Natural killer cell (primary cell): Measurements from ENCODE around the gene CWF19L2. TPM values are rescaled to one million over a fixed set of nuclear protein-coding genes. Genes with fewer than 3 reads are reported as not detected.

Source experiments
- ATAC-seq, 3 donors: fragments of 150-1000 bp in 2 of 3; fragments of 200-7000 bp in 1 of 3; cut with Tn5 transposase; 1 replicate in 1 of 3; 2 replicates in 2 of 3; pipeline ENCODE4 v1.10.0; 2021; ENCODE audit warnings: mild to moderate bottlenecking in 2 of 3, moderate library complexity in 2 of 3
- DNase-seq, 2 donors: peaks; one replicate each; pipeline versions ENCODE4 v3.0.0 to v3.0.0-alpha.2; 2013 to 2021; ENCODE audit warnings: mixed read lengths in 1 of 2
- H3K27ac ChIP-seq: one replicate; pipeline ENCODE4 v1.5.1; 2013; ENCODE audit warnings: mild to moderate bottlenecking, low read length
- H3K27me3 ChIP-seq: one replicate; pipeline ENCODE4 v1.6.1; 2013; ENCODE audit warnings: low read length; ENCODE audit not compliant: control insufficient read depth, insufficient read depth
- H3K36me3 ChIP-seq: one replicate; pipeline ENCODE4 v1.6.1; 2013; ENCODE audit warnings: low read length; ENCODE audit not compliant: control insufficient read depth, insufficient read depth
- H3K4me1 ChIP-seq: one replicate; pipeline ENCODE4 v1.6.1; 2013; ENCODE audit warnings: low read length; ENCODE audit not compliant: control insufficient read depth, insufficient read depth
- H3K4me3 ChIP-seq: one replicate; pipeline ENCODE4 v1.5.1; 2013; ENCODE audit warnings: low read length
- H3K9me3 ChIP-seq: one replicate; pipeline ENCODE4 v1.6.1; 2013; ENCODE audit warnings: low read length; ENCODE audit not compliant: control insufficient read depth, insufficient read depth
- H3K27ac Mint-ChIP-seq, 2 donors: one replicate each; pipeline ENCODE4 v1.8.0; 2022; ENCODE audit warnings: mild to moderate bottlenecking in 2 of 2, mixed read lengths in 2 of 2, moderate library complexity in 1 of 2
- H3K27me3 Mint-ChIP-seq, 2 donors: one replicate each; pipeline ENCODE4 v1.8.0; 2022; ENCODE audit warnings: low read depth in 2 of 2, mixed read lengths in 2 of 2
- H3K36me3 Mint-ChIP-seq: one replicate; pipeline ENCODE4 v1.8.0; 2022; ENCODE audit warnings: mixed read lengths
- H3K4me1 Mint-ChIP-seq, 2 donors: one replicate each; pipeline ENCODE4 v1.8.0; 2022; ENCODE audit warnings: mixed read lengths in 2 of 2
- H3K4me3 Mint-ChIP-seq: one replicate; pipeline ENCODE4 v1.8.0; 2022; ENCODE audit warnings: mild to moderate bottlenecking, moderate library complexity, mixed read lengths
- H3K9me3 Mint-ChIP-seq, 2 donors: one replicate each; pipeline ENCODE4 v1.8.0; 2022; ENCODE audit warnings: mixed read lengths in 2 of 2
- WGBS: methylation state at CpG from one replicate; pipeline ENCODE4 v1.1.7; 2013; ENCODE audit warnings: missing lambda C conversion rate; ENCODE audit not compliant: insufficient coverage; 5-methylcytosine and 5-hydroxymethylcytosine counted together
- intact Hi-C: fragments of 100-400 bp; cut with micrococcal nuclease; formaldehyde crosslinking; loops from one replicate; pipeline ENCODE4 v1.14.2; 2022
- total RNA-seq, 4 donors: library from RNA; stranded (reverse); fragments of 120-200 nt in 1 of 4; gene quantifications; one replicate each; pipeline versions ENCODE4 v1.2.3 to v1.2.4, GENCODE V29; 2013 to 2022
- TF ChIP-seq, protein P1 (sequence below): fragments of 200-600 bp; IDR thresholded peaks from one replicate; pipeline ENCODE4 v1.8.0; 2022; ENCODE audit warnings: antibody characterized with exemption

The CWF19L2 gene
- total RNA-seq = 10 to 100 TPM; 25.8 to 34.8 (median 28.0) TPM
- 66.1 TPM for total RNA-seq (2013)

- DNase-seq (peak; percentile 76 to 96), ATAC-seq (peak; percentile 96 to 99 (median 97))
- H3K27me3 ChIP-seq = no peaks in the 10 kb centered on the region
- peaks cover 19% of the 10 kb centered on the region for H3K36me3 ChIP-seq
- TF ChIP-seq, protein P1, sequence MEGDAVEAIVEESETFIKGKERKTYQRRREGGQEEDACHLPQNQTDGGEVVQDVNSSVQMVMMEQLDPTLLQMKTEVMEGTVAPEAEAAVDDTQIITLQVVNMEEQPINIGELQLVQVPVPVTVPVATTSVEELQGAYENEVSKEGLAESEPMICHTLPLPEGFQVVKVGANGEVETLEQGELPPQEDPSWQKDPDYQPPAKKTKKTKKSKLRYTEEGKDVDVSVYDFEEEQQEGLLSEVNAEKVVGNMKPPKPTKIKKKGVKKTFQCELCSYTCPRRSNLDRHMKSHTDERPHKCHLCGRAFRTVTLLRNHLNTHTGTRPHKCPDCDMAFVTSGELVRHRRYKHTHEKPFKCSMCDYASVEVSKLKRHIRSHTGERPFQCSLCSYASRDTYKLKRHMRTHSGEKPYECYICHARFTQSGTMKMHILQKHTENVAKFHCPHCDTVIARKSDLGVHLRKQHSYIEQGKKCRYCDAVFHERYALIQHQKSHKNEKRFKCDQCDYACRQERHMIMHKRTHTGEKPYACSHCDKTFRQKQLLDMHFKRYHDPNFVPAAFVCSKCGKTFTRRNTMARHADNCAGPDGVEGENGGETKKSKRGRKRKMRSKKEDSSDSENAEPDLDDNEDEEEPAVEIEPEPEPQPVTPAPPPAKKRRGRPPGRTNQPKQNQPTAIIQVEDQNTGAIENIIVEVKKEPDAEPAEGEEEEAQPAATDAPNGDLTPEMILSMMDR = no peak
- Mint-ChIP-seq H3K36me3 (peaks cover 6% of the 10 kb centered on the region), H3K27ac (peak within 1 kb of the TSS; percentile 91 to 95), H3K4me3 (peak within 1 kb of the TSS; percentile 99), H3K4me1 (peaks cover 24 to 28% of the 10 kb centered on the region in 2 donors), H3K9me3 (no peaks in the 10 kb centered on the region), H3K27me3 (peaks cover 17 to 20% of the 10 kb centered on the region in 2 donors)
- H3K4me1 ChIP-seq = peaks cover 4% of the 10 kb centered on the region
- H3K27ac ChIP-seq = peak within 1 kb of the TSS; percentile 84
- intact Hi-C loops = loop anchor here (1.0 to 10.0 kb wide), 2 partner anchors 108 to 767 kb away; partner anchors contain the start of genes ALKBH8, ATM and NPAT
- H3K4me3 ChIP-seq = peak within 1 kb of the TSS; percentile 93
- no peaks in the 10 kb centered on the region for H3K9me3 ChIP-seq
- WGBS = under 1% methylated on average over 26 of the region's 30 CpGs
Observed at GRCh38 chr11:107457558-107458271, at the start of gene CWF19L2. TSS of gene CWF19L2 (minus strand) at chr11:107457825. CDS start at chr11:107457816, 9 bp downstream.

- no peaks in the 10 kb centered on the region for H3K4me1 Mint-ChIP-seq
- no peak for DNase-seq
- peaks cover 0 to 7% of the 10 kb centered on the region in 2 donors for H3K9me3 Mint-ChIP-seq
- Histone ChIP-seq H3K36me3 (peaks cover 40% of the 10 kb centered on the region), H3K27me3 (no peaks in the 10 kb centered on the region), H3K27ac (no peak overlapping the region), H3K4me3 (no peak overlapping the region), H3K9me3 (peaks cover 5% of the 10 kb centered on the region), H3K4me1 (no peaks in the 10 kb centered on the region)
- no peak overlapping the region for H3K27ac Mint-ChIP-seq
- TF ChIP-seq, protein P1 = no peak
- H3K36me3 Mint-ChIP-seq = peaks cover 34% of the 10 kb centered on the region
- no peaks in the 10 kb centered on the region for H3K27me3 Mint-ChIP-seq
- intact Hi-C loops = no loop called here
- no peak for ATAC-seq
- no peak overlapping the region for H3K4me3 Mint-ChIP-seq
Observed at GRCh38 chr11:107505647-107506225, 48.1 kb upstream of the CWF19L2 start.

- Mint-ChIP-seq H3K36me3 (peaks cover 34% of the 10 kb centered on the region), H3K27me3 (no peaks in the 10 kb centered on the region), H3K27ac (no peak overlapping the region), H3K9me3 (peaks cover 0 to 7% of the 10 kb centered on the region in 2 donors), H3K4me3 (no peak overlapping the region), H3K4me1 (no peaks in the 10 kb centered on the region)
- no peaks in the 10 kb centered on the region for H3K27me3 ChIP-seq
- TF ChIP-seq, protein P1 = no peak
- DNase-seq (no peak), ATAC-seq (no peak)
- no peaks in the 10 kb centered on the region for H3K4me1 ChIP-seq
- no peak overlapping the region for H3K4me3 ChIP-seq
- 100% methylated on average over 5 of the region's 5 CpGs for WGBS
- no peak overlapping the region for H3K27ac ChIP-seq
- intact Hi-C loops = no loop called here
- H3K36me3 ChIP-seq = peaks cover 37% of the 10 kb centered on the region
- H3K9me3 ChIP-seq = peaks cover 5% of the 10 kb centered on the region
Observed at GRCh38 chr11:107504981-107505380, 47.4 kb upstream of the CWF19L2 start.
